ENCODE measurements around the gene CPAMD8. TPM values are rescaled to one million over a fixed set of nuclear protein-coding genes. Genes with fewer than 3 reads are reported as not detected.

The CPAMD8 gene
- total and polyA plus RNA-seq, 2 donors (not counting 1 experiment from before 2014, with no cell fraction given) = 1.1 to 2.7 TPM

DNA sequence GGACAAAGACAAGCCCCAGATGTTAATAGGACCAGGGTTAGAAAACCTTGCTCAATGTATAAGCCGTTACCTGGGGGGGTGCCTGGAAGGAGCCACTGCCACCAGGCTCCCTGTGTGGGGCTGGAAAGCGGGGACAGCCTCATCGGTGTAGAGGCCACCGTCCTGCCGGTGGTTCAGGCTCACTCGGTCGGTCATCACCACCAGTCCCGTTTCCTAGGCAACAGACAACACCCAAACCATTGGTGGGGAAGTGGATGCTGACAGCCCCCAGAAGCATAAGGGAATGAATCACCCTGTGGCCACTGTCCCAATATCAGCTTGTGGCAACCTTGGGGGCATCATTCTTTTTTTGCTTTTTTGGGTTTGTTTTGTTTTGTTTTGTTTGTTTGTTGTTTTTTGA is 55.8 kb downstream of the CPAMD8 start:
- WGBS (ENCODE audit: insufficient coverage) = 100% methylated on average over 2 of the region's 8 CpGs
- H3K4me3 Mint-ChIP-seq = no peak overlapping the region
- Histone ChIP-seq H3K9me3 (ENCODE audit: control extremely low read depth in 1 of 3, control insufficient read depth in 2 of 3, insufficient read depth in 1 of 3, low read length in 2 of 3) (peaks cover 0 to 16% (median 11%) of the 10 kb centered on the region in 3 donors), H3K9ac (ENCODE audit: low read length) (no peak overlapping the region), H3K79me2 (ENCODE audit: control insufficient read depth, insufficient read depth, low read length) (no peaks in the 10 kb centered on the region), H4K20me1 (ENCODE audit: control insufficient read depth, insufficient read depth, low read length, poor library complexity, severe bottlenecking) (no peaks in the 10 kb centered on the region), H3K27me3 (replicated peaks in 1 of 4; ENCODE audit: control extremely low read depth in 1 of 4, control insufficient read depth in 3 of 4, insufficient read depth in 4 of 4, low read length in 3 of 4) (no peaks in the 10 kb centered on the region), H2AFZ (ENCODE audit: insufficient read depth, low read depth, low read length, poor library complexity, severe bottlenecking) (no peak overlapping the region), H3K4me3 (ENCODE audit: control extremely low read depth in 1 of 5, extremely low read depth in 1 of 5, insufficient read depth in 1 of 5, low read depth in 2 of 5, low read length in 4 of 5) (no peak overlapping the region), H3K27ac (ENCODE audit: low read length in 2 of 2) (no peak overlapping the region), H3K36me3 (replicated peaks in 1 of 2; ENCODE audit: control extremely low read depth in 1 of 2, control insufficient read depth in 1 of 2, extremely low read depth in 1 of 2, insufficient read depth in 2 of 2, low read length in 1 of 2) (no peaks in the 10 kb centered on the region), H3K4me2 (replicated peaks; ENCODE audit: low read depth, low read length, poor library complexity, severe bottlenecking) (no peak overlapping the region), H3K4me1 (ENCODE audit: control insufficient read depth in 2 of 2, insufficient read depth in 2 of 2, low read length in 2 of 2) (no peaks in the 10 kb centered on the region)
- CTCF ChIA-PET = no interaction called here
- no peak for ATAC-seq (ENCODE audit: low read depth)
- POLR2A ChIA-PET = interaction anchor here (0.6 kb wide), 1 partner anchor 325 kb away, joined by 6 read pairs; no protein-coding TSS in a partner anchor
- intact Hi-C loops (cut with micrococcal nuclease) = no loop called here
- peaks cover 7% of the 10 kb centered on the region for H3K9me3 Mint-ChIP-seq (ENCODE audit: insufficient read depth)
- H3K4me1 Mint-ChIP-seq = no peaks in the 10 kb centered on the region
- no peak overlapping the region for H3K27ac Mint-ChIP-seq
- DNase-seq = no peak
- TF ChIP-seq EZH2 (IDR thresholded peaks at IDR 0.05; ENCODE audit: borderline replicate concordance, insufficient read depth, low read depth, low read length, poor library complexity, severe bottlenecking) = no peak
- TF ChIP-seq CTCF (IDR thresholded peaks at IDR 0.05) = no peak
- H3K27me3 Mint-ChIP-seq = peaks cover 3% of the 10 kb centered on the region

GRCh38 chr19:16969135-16969534 is 57.5 kb downstream of the CPAMD8 start:
- POLR2A ChIA-PET = no interaction called here
- ATAC-seq (ENCODE audit: low read depth) = no peak

More at GRCh38 chr19:16969135-16969534, 57.5 kb downstream of the CPAMD8 start:
- H3K4me3 ChIP-seq (ENCODE audit: control extremely low read depth in 1 of 5, extremely low read depth in 1 of 5, insufficient read depth in 1 of 5, low read depth in 2 of 5, low read length in 4 of 5) = no peak overlapping the region
- no peak overlapping the region for H3K9ac ChIP-seq (ENCODE audit: low read length)
- peaks cover 7% of the 10 kb centered on the region for H3K9me3 Mint-ChIP-seq (ENCODE audit: insufficient read depth)
- H3K4me2 ChIP-seq (replicated peaks; ENCODE audit: low read depth, low read length, poor library complexity, severe bottlenecking) = no peak overlapping the region
- no peak for DNase-seq
- no peaks in the 10 kb centered on the region for H3K27me3 ChIP-seq (replicated peaks in 1 of 4; ENCODE audit: control extremely low read depth in 1 of 4, control insufficient read depth in 3 of 4, insufficient read depth in 4 of 4, low read length in 3 of 4)
- no peak overlapping the region for H3K4me3 Mint-ChIP-seq
- no peaks in the 10 kb centered on the region for H3K79me2 ChIP-seq (ENCODE audit: control insufficient read depth, insufficient read depth, low read length)
- H3K27me3 Mint-ChIP-seq = peaks cover 8% of the 10 kb centered on the region
- no CpG with 5 or more reads among the region's 1 CpG for WGBS (ENCODE audit: insufficient coverage)
- no peaks in the 10 kb centered on the region for H3K36me3 ChIP-seq (replicated peaks in 1 of 2; ENCODE audit: control extremely low read depth in 1 of 2, control insufficient read depth in 1 of 2, extremely low read depth in 1 of 2, insufficient read depth in 2 of 2, low read length in 1 of 2)
- CTCF ChIA-PET = interaction anchor here (1.0 kb wide), 1 partner anchor 190 kb away, joined by 3 read pairs; no protein-coding TSS in a partner anchor
- no peak overlapping the region for H2AFZ ChIP-seq (ENCODE audit: insufficient read depth, low read depth, low read length, poor library complexity, severe bottlenecking)
- no peaks in the 10 kb centered on the region for H4K20me1 ChIP-seq (ENCODE audit: control insufficient read depth, insufficient read depth, low read length, poor library complexity, severe bottlenecking)
- H3K27ac Mint-ChIP-seq = no peak overlapping the region
- H3K4me1 ChIP-seq (ENCODE audit: control insufficient read depth in 2 of 2, insufficient read depth in 2 of 2, low read length in 2 of 2) = no peaks in the 10 kb centered on the region
- no peaks in the 10 kb centered on the region for H3K4me1 Mint-ChIP-seq
- no peak for TF ChIP-seq EZH2 (IDR thresholded peaks at IDR 0.05; ENCODE audit: borderline replicate concordance, insufficient read depth, low read depth, low read length, poor library complexity, severe bottlenecking)
- TF ChIP-seq CTCF (IDR thresholded peaks at IDR 0.05) = no peak
- no peak overlapping the region for H3K27ac ChIP-seq (ENCODE audit: low read length in 2 of 2)
- intact Hi-C loops (cut with micrococcal nuclease) = no loop called here
- peaks cover 0 to 16% (median 11%) of the 10 kb centered on the region in 3 donors for H3K9me3 ChIP-seq (ENCODE audit: control extremely low read depth in 1 of 3, control insufficient read depth in 2 of 3, insufficient read depth in 1 of 3, low read length in 2 of 3)
